ENCODE results near the gene PSMB7. TPM values are rescaled to one million over a fixed set of nuclear protein-coding genes. Genes with fewer than 3 reads are reported as not detected.

PSMB7 gene
- total RNA-seq, 1 donor from 2014 or later: 108 TPM

DNA sequence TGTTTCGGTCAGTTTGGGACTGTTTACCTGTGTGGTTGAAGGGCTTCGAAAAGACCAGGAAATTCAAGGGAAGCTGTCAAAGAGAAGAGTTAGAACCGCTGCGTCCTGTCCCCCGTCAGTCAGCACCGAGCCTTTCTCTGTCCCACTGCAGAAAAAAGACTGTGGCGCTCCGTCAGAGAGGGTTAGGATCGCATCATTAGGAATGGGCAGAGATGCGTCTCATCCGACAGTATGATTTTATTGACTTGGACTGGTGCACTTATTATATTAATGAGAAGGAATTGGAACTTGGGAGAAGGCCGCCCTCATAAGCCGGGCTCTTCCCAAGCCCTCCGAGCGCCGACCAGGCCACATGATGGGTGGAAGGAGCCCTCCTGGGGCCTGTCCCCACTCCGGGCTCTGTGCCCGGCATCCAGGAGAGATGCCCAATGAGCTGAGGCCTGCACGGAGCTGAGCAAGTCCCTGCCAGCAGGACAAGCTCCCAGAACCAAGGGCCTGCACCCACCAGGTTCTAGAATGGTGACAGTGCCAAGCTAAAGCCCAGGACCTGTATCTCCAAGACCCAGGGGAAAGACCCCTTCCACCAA lies 85.9 kb downstream of the PSMB7 start:
- Mint-ChIP-seq H3K27me3 (ENCODE audit: low read depth) (no peaks in the 10 kb centered on the region), H3K4me1 (ENCODE audit: low read depth) (no peaks in the 10 kb centered on the region), H3K9me3 (ENCODE audit: low read depth) (no peaks in the 10 kb centered on the region), H3K36me3 (ENCODE audit: low read depth) (peaks cover 34% of the 10 kb centered on the region), H3K27ac (ENCODE audit: unreplicated experiment) (no peak overlapping the region), H3K4me3 (ENCODE audit: unreplicated experiment) (no peak overlapping the region)
- TF ChIP-seq, protein P1, sequence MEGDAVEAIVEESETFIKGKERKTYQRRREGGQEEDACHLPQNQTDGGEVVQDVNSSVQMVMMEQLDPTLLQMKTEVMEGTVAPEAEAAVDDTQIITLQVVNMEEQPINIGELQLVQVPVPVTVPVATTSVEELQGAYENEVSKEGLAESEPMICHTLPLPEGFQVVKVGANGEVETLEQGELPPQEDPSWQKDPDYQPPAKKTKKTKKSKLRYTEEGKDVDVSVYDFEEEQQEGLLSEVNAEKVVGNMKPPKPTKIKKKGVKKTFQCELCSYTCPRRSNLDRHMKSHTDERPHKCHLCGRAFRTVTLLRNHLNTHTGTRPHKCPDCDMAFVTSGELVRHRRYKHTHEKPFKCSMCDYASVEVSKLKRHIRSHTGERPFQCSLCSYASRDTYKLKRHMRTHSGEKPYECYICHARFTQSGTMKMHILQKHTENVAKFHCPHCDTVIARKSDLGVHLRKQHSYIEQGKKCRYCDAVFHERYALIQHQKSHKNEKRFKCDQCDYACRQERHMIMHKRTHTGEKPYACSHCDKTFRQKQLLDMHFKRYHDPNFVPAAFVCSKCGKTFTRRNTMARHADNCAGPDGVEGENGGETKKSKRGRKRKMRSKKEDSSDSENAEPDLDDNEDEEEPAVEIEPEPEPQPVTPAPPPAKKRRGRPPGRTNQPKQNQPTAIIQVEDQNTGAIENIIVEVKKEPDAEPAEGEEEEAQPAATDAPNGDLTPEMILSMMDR (IDR thresholded peaks at IDR 0.05): no peak
- DNase-seq (ENCODE audit: low spot score): no peak

DNA sequence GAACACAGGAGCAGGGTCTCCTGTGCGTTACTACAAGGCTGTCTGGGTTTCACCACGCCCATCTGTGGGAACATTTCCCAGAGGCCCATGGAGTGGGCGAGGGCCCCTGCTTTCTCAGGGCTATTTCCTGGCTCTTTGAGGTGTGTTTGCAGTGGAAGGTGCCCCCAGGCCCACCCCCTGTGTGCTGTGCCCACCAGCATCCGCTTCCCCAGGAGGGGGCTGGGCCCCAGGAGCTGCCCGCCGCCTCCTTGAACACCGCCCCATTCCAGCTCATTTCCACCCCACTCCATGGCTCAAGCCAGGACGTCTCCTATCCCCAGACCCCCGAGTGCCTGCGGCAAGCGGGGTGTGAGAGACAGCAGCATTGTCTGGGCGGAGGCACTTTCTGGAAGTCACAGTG lies 87.0 kb downstream of the PSMB7 start:
- TF ChIP-seq, protein P1 (IDR thresholded peaks at IDR 0.05): no peak
- no peaks in the 10 kb centered on the region for H3K27me3 Mint-ChIP-seq (ENCODE audit: low read depth)
- no peak for DNase-seq (ENCODE audit: low spot score)
- peaks cover 31% of the 10 kb centered on the region for H3K36me3 Mint-ChIP-seq (ENCODE audit: low read depth)
- no peaks in the 10 kb centered on the region for H3K9me3 Mint-ChIP-seq (ENCODE audit: low read depth)
- H3K4me1 Mint-ChIP-seq (ENCODE audit: low read depth): no peaks in the 10 kb centered on the region
- no peak overlapping the region for H3K27ac Mint-ChIP-seq (ENCODE audit: unreplicated experiment)
- no peak overlapping the region for H3K4me3 Mint-ChIP-seq (ENCODE audit: unreplicated experiment)

DNA sequence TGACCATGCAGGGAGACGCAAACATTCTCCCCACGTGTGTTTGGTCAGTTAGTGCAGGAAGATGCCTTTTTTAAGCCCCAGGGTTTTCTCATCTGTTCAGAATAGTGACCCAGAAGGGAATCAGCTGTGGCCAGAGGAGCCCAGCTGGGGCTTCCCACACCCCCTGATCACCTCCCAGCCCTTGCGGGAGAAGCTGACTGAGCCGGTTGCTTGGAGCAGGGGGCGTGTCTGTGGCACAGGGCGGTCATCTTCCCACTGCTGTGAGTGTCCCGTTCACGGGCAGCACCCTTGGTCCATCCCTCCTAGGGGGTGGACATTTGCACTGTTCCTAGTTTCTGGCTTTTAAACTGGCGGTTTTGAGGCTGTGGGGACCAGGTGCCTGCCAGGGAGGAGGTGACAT lies 87.8 kb downstream of the PSMB7 start:
- no peak for DNase-seq (ENCODE audit: low spot score)
- Mint-ChIP-seq H3K4me3 (ENCODE audit: unreplicated experiment) (no peak overlapping the region), H3K36me3 (ENCODE audit: low read depth) (peaks cover 33% of the 10 kb centered on the region), H3K9me3 (ENCODE audit: low read depth) (no peaks in the 10 kb centered on the region), H3K4me1 (ENCODE audit: low read depth) (no peaks in the 10 kb centered on the region), H3K27me3 (ENCODE audit: low read depth) (no peaks in the 10 kb centered on the region), H3K27ac (ENCODE audit: unreplicated experiment) (no peak overlapping the region)
- TF ChIP-seq, protein P1 (IDR thresholded peaks at IDR 0.05): no peak

DNA sequence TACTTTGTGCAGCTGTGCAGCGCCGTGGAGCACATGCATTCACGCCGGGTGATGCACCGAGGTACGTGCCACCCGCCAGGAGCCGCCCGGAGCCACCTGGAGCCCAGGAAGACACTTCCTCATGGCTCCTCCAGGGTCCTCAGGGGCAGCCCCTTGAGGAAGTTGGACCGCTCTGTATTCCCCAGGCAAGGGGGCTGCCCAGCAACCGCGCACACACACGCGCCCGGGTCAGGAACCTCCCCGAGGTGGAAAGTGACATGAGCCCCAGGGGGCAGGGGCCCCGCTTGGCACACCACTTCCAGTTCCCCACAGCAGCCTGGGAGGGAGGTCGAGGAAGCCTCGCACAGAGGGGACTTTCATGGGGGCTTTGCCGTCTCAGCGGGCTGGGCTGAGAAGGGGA lies 88.9 kb downstream of the PSMB7 start:
- no peak overlapping the region for H3K4me3 Mint-ChIP-seq (ENCODE audit: unreplicated experiment)
- no peak overlapping the region for H3K27ac Mint-ChIP-seq (ENCODE audit: unreplicated experiment)
- peaks cover 32% of the 10 kb centered on the region for H3K36me3 Mint-ChIP-seq (ENCODE audit: low read depth)
- H3K27me3 Mint-ChIP-seq (ENCODE audit: low read depth): no peaks in the 10 kb centered on the region
- no peak for DNase-seq (ENCODE audit: low spot score)
- TF ChIP-seq, protein P1 (IDR thresholded peaks at IDR 0.05): no peak
- H3K9me3 Mint-ChIP-seq (ENCODE audit: low read depth): no peaks in the 10 kb centered on the region
- H3K4me1 Mint-ChIP-seq (ENCODE audit: low read depth): no peaks in the 10 kb centered on the region

DNA sequence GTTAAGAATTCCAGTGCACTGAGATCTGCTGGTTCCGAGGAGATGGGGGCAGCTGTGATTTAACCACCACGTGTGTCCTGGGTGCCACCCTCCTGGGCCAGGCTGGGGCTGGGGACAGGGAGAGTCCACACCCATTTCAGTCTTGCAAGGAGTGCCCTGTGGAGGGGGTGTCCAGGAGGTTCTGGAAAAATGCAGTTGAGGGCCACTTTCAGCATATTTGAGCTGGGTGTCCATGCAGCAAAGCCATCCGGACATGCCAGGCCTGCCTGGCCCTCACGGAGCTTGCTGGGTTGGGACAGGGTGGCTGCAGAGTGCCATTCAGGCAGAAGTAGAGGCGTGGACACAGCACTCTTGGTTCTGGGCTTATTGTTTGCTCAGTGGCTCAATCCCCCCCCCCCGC lies 89.4 kb downstream of the PSMB7 start:
- TF ChIP-seq, protein P1 (IDR thresholded peaks at IDR 0.05): no peak
- no peak for DNase-seq (ENCODE audit: low spot score)
- no peak overlapping the region for H3K4me3 Mint-ChIP-seq (ENCODE audit: unreplicated experiment)
- no peaks in the 10 kb centered on the region for H3K4me1 Mint-ChIP-seq (ENCODE audit: low read depth)
- H3K27me3 Mint-ChIP-seq (ENCODE audit: low read depth): no peaks in the 10 kb centered on the region
- H3K9me3 Mint-ChIP-seq (ENCODE audit: low read depth): no peaks in the 10 kb centered on the region
- H3K27ac Mint-ChIP-seq (ENCODE audit: unreplicated experiment): no peak overlapping the region
- peaks cover 32% of the 10 kb centered on the region for H3K36me3 Mint-ChIP-seq (ENCODE audit: low read depth)
